Thyroid gland (tissue), 4 donors: ENCODE results near the gene EIF2B1. TPM values are rescaled to one million over a fixed set of nuclear protein-coding genes. Genes with fewer than 3 reads are reported as not detected.

ENCODE experiments used
- DNase-seq, 2 donors: peaks; one replicate each; pipeline ENCODE4 v3.0.0-alpha.2; 2019
- H3K27ac ChIP-seq, 3 donors: fragments of 200-600 bp; sonication (generic); 1 replicate in 2 of 3; 2 replicates in 1 of 3; pipeline ENCODE4 v1.5.1; 2016 to 2019; ENCODE audit warnings: mild to moderate bottlenecking in 1 of 3, moderate library complexity in 1 of 3
- H3K27me3 ChIP-seq: fragments of 200-600 bp; sonication (generic); one replicate; pipeline ENCODE4 v1.5.1; 2019
- H3K36me3 ChIP-seq, 2 donors: fragments of 200-600 bp; sonication (generic); one replicate each; pipeline ENCODE4 v1.5.1; 2016 to 2019
- H3K4me1 ChIP-seq, 2 donors: fragments of 200-600 bp; sonication (generic); one replicate each; pipeline ENCODE4 v1.5.1; 2017 to 2019
- H3K4me3 ChIP-seq, 3 donors: fragments of 200-600 bp; sonication (generic); replicated peaks in 1 of 3; 1 replicate in 2 of 3; 2 replicates in 1 of 3; pipeline ENCODE4 v1.5.1; 2016; ENCODE audit warnings: mild to moderate bottlenecking in 1 of 3
- H3K9me3 ChIP-seq: fragments of 200-600 bp; sonication (generic); one replicate; pipeline ENCODE4 v1.5.1; 2017
- CTCF ChIP-seq, 6 experiments: fragments of 200-600 bp in 3 of 6; fragments of 450-650 bp in 3 of 6; sonication (generic) in 3 of 6; IDR thresholded peaks; one replicate each; pipeline ENCODE4 v1.5.1; 2016 to 2019; ENCODE audit warnings: antibody characterized with exemption in 6 of 6, mild to moderate bottlenecking in 2 of 6, inconsistent platforms in 1 of 6, moderate library complexity in 1 of 6
- POLR2A ChIP-seq, 2 donors: fragments of 450-650 bp; IDR thresholded peaks; one replicate each; pipeline ENCODE4 v1.6.1; 2017; ENCODE audit warnings: antibody characterized with exemption in 2 of 2, mild to moderate bottlenecking in 2 of 2, moderate library complexity in 1 of 2
- WGBS, 2 donors: methylation state at CpG; one replicate each; pipeline ENCODE4 v1.1.5; 2017; 5-methylcytosine and 5-hydroxymethylcytosine counted together
- intact Hi-C: fragments of 100-400 bp; cut with DNase I; formaldehyde crosslinking; loops from one replicate; pipeline ENCODE4 v1.15.1; 2023
- total RNA-seq, 4 donors: library from RNA; depleted of rRNA; stranded (reverse); fragments of >200 nt; gene quantifications; one replicate each; pipeline ENCODE4 v1.2.3, GENCODE V29; 2016

The EIF2B1 gene
- total RNA-seq, 4 donors from 2014 or later, result 86.9 to 146 (median 128) TPM

- intact Hi-C loops, result no loop called here
- H3K4me3 ChIP-seq, result peak within 1 kb of the TSS; percentile 67 to 80 (median 70)
- peak within 1 kb of the TSS; percentile 53 to 69 (median 68) for H3K27ac ChIP-seq
- 0 to 1% methylated on average over 7 to 52 of the region's 81 CpGs for WGBS, 2 donors
- TF ChIP-seq POLR2A (IDR thresholded peaks at IDR 0.05) (peak in 1 of 2 donors; percentile 59), CTCF (IDR thresholded peaks at IDR 0.05) (peak in 5 of 6 experiments; percentile 31 to 91 (median 73))
- DNase-seq, result peak; percentile 81 to 85
- no peaks in the 10 kb centered on the region for H3K9me3 ChIP-seq
- no peaks in the 10 kb centered on the region for H3K27me3 ChIP-seq
- H3K4me1 ChIP-seq, result peaks cover 5 to 15% of the 10 kb centered on the region in 2 donors
- peaks cover 13 to 24% of the 10 kb centered on the region in 2 donors for H3K36me3 ChIP-seq
Measured at GRCh38 chr12:123601602-123602489, 31.6 kb downstream of the EIF2B1 start, which contains the start of gene DDX55. Gene DDX55 (plus strand): TSS chr12:123602099. CDS start chr12:123602149, 50 bp downstream.

GRCh38 chr12:123599721-123600120 lies 33.8 kb downstream of the EIF2B1 start:
- Histone ChIP-seq H3K27me3 (no peaks in the 10 kb centered on the region), H3K27ac (no peak overlapping the region), H3K36me3 (peaks cover 28 to 34% of the 10 kb centered on the region in 2 donors), H3K4me1 (peaks cover 5 to 15% of the 10 kb centered on the region in 2 donors), H3K4me3 (no peak overlapping the region), H3K9me3 (no peaks in the 10 kb centered on the region)
- 93 to 94% methylated on average over 7 of the region's 7 CpGs for WGBS, 2 donors
- no peak for TF ChIP-seq CTCF (IDR thresholded peaks at IDR 0.05)
- no peak for TF ChIP-seq POLR2A (IDR thresholded peaks at IDR 0.05)
- no peak for DNase-seq
- intact Hi-C loops, result no loop called here

- DNase-seq, result no peak
- intact Hi-C loops, result no loop called here
- Histone ChIP-seq H3K27ac (no peak overlapping the region), H3K4me1 (peaks cover 5 to 15% of the 10 kb centered on the region in 2 donors), H3K27me3 (no peaks in the 10 kb centered on the region), H3K36me3 (peaks cover 28 to 37% of the 10 kb centered on the region in 2 donors), H3K9me3 (no peaks in the 10 kb centered on the region), H3K4me3 (no peak overlapping the region)
- 95 to 98% methylated on average over 1 of the region's 1 CpG for WGBS, 2 donors
- TF ChIP-seq POLR2A (IDR thresholded peaks at IDR 0.05) (no peak), CTCF (IDR thresholded peaks at IDR 0.05) (no peak)
Measured at GRCh38 chr12:123599310-123599709, 34.2 kb downstream of the EIF2B1 start.

GRCh38 chr12:123598522-123598921 lies 35.0 kb downstream of the EIF2B1 start:
- peaks cover 28 to 37% of the 10 kb centered on the region in 2 donors for H3K36me3 ChIP-seq
- H3K27ac ChIP-seq, result no peak overlapping the region
- no peak overlapping the region for H3K4me3 ChIP-seq
- DNase-seq, result no peak
- TF ChIP-seq CTCF (IDR thresholded peaks at IDR 0.05), result no peak
- no peak for TF ChIP-seq POLR2A (IDR thresholded peaks at IDR 0.05)
- no peaks in the 10 kb centered on the region for H3K9me3 ChIP-seq
- no peaks in the 10 kb centered on the region for H3K27me3 ChIP-seq
- 81 to 82% methylated on average over 3 of the region's 3 CpGs for WGBS, 2 donors
- intact Hi-C loops, result no loop called here
- peaks cover 5 to 15% of the 10 kb centered on the region in 2 donors for H3K4me1 ChIP-seq

GRCh38 chr12:123597100-123597499 lies 36.4 kb downstream of the EIF2B1 start:
- WGBS, 2 donors, result 90% methylated on average over 3 of the region's 3 CpGs
- Histone ChIP-seq H3K4me3 (no peak overlapping the region), H3K27me3 (no peaks in the 10 kb centered on the region), H3K27ac (no peak overlapping the region), H3K4me1 (peaks cover 0 to 7% of the 10 kb centered on the region in 2 donors), H3K9me3 (no peaks in the 10 kb centered on the region), H3K36me3 (peaks cover 31 to 50% of the 10 kb centered on the region in 2 donors)
- intact Hi-C loops, result no loop called here
- no peak for DNase-seq
- TF ChIP-seq CTCF (IDR thresholded peaks at IDR 0.05) (no peak), POLR2A (IDR thresholded peaks at IDR 0.05) (no peak)
